Ectodermal cell (in vitro differentiated cells): ENCODE results near the gene AJM1.

ENCODE experiments used
- H3K27ac ChIP-seq: 2 replicates; pipeline ENCODE4 v1.7.0; 2013; ENCODE audit warnings: mild to moderate bottlenecking, low read depth, low read length; ENCODE audit not compliant: insufficient read depth, poor library complexity, severe bottlenecking
- H3K27me3 ChIP-seq: 2 replicates; pipeline ENCODE4 v1.7.0; 2013; ENCODE audit warnings: mild to moderate bottlenecking, low read length; ENCODE audit not compliant: insufficient read depth, control insufficient read depth, poor library complexity, severe bottlenecking
- H3K36me3 ChIP-seq: one replicate; pipeline ENCODE4 v1.7.0; 2013; ENCODE audit warnings: low read length; ENCODE audit not compliant: control insufficient read depth, insufficient read depth
- H3K4me1 ChIP-seq: one replicate; pipeline ENCODE4 v1.7.0; 2013; ENCODE audit warnings: low read length; ENCODE audit not compliant: control insufficient read depth, insufficient read depth
- H3K4me3 ChIP-seq: 2 replicates; pipeline ENCODE4 v1.7.0; 2013; ENCODE audit warnings: low read depth, low read length, control low read depth; ENCODE audit not compliant: insufficient read depth
- H3K9me3 ChIP-seq: 2 replicates; pipeline ENCODE4 v1.7.0; 2013; ENCODE audit warnings: mild to moderate bottlenecking, low read length, moderate library complexity; ENCODE audit not compliant: control insufficient read depth
- WGBS, 2 experiments: methylation state at CpG; one replicate each; pipeline ENCODE4 v1.1.7; 2013; ENCODE audit warnings: missing lambda C conversion rate in 2 of 2; 5-methylcytosine and 5-hydroxymethylcytosine counted together

AJM1 gene

GRCh38 chr9:136808806-136809158 is 33.5 kb upstream of the AJM1 start:
- H3K27me3 ChIP-seq: no peaks in the 10 kb centered on the region
- H3K9me3 ChIP-seq: no peaks in the 10 kb centered on the region
- WGBS, 2 experiments: 6 to 7% methylated on average over 14 of the region's 14 CpGs
- H3K4me3 ChIP-seq: peak overlapping the region; percentile 93
- H3K36me3 ChIP-seq: peaks cover 13% of the 10 kb centered on the region
- H3K27ac ChIP-seq: no peak overlapping the region
- peaks cover 15% of the 10 kb centered on the region for H3K4me1 ChIP-seq

DNA sequence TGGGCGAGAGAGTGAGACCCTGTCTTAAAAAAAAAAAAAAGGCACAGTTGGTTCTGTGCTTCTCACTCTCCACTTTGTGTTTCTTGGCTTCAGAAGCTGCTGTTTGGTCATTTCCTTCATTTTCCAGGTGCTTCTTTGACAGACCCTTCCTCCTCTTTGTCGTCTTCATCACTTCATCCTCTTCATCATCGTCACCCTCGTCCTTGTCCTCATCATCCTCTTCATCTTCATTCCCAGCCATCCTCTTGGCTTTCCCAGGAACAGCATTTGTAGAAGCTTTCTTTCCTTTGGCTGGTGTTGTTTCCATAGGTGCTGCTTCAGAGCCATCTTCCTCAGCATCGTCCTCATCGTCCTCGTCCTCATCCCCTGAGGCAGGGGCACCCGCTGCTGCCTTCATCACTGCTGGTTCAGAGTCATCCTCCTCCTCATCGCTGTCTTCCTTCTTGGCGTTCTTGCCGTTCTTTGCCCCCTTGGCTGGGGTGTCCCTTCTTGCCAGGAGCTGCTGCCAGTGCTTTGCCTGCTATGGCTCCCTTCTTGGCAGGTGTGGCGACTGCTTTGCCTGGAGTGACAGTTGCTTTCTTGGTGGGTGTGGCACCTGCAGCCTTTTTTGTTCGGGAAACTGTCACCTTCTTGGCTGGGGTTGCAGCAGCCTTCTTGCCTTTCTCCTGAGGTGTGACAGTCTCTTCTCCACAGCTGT is 27.4 kb upstream of the AJM1 start:
- WGBS, 2 experiments: 95% methylated on average over 13 of the region's 13 CpGs
- peaks cover 13% of the 10 kb centered on the region for H3K36me3 ChIP-seq

GRCh38 chr9:136815422-136815782 is 26.9 kb upstream of the AJM1 start:
- 0% methylated on average over 1 of the region's 1 CpG for WGBS, 2 experiments
- H3K4me3 ChIP-seq: no peak overlapping the region
- H3K36me3 ChIP-seq: peaks cover 13% of the 10 kb centered on the region
- peaks cover 1% of the 10 kb centered on the region for H3K27me3 ChIP-seq
- H3K9me3 ChIP-seq: no peaks in the 10 kb centered on the region
- H3K4me1 ChIP-seq: peaks cover under 1% of the 10 kb centered on the region
- no peak overlapping the region for H3K27ac ChIP-seq

More for the DNA sequence above, 27.4 kb upstream of the AJM1 start:
- no peaks in the 10 kb centered on the region for H3K27me3 ChIP-seq
- H3K4me3 ChIP-seq: no peak overlapping the region
- H3K4me1 ChIP-seq: peaks cover 5% of the 10 kb centered on the region
- no peak overlapping the region for H3K27ac ChIP-seq
- H3K9me3 ChIP-seq: no peaks in the 10 kb centered on the region

DNA sequence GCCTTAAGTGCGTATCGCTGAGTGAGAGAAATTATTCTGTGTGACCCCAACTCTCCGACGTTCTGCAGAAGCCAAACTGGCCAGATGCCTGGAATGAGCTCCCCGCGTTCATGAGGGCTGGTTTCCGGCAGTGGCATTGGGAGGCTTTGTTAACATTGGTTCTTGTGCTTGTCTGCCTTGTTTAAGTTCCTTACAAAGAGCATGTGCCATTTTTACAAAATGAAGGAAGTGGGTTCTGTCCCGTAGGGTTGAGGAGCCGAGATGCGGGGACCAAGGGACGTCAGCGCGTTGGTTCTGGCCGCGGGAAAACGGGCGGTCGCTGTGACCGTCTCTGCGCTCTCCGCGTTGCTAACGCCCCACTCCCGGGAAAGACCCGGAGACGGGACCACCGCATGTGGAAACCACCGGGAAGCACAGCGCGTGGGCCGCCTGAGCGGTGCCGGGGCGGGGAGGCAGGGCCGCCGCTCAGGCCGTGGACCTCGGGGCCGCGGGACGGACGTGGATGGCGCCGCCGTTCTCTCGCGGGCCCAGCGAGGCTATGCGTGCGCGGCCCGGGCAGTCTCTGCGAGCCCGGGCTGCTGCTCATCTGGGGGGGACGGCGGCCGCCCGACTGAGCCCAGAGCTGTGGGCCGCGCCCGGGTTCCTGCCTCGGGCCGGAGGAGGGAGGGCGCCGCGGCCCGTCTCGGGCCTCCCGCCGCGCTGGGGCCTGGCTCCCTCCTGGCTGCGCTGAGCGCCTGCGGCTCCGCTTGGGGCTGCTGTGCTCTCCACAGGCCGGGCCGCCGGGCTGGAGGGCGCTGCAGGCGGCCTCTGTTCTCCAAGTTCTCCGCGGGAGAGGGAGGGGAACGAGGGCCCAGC is 21.1 kb upstream of the AJM1 start:
- H3K27me3 ChIP-seq: peaks cover 11% of the 10 kb centered on the region
- 9 to 10% methylated on average over 83 of the region's 83 CpGs for WGBS, 2 experiments
- no peak overlapping the region for H3K27ac ChIP-seq
- no peaks in the 10 kb centered on the region for H3K9me3 ChIP-seq
- peaks cover 8% of the 10 kb centered on the region for H3K4me1 ChIP-seq
- peak overlapping the region; percentile 35 for H3K4me3 ChIP-seq
- peaks cover 10% of the 10 kb centered on the region for H3K36me3 ChIP-seq

- WGBS, 2 experiments: 61 to 63% methylated on average over 42 of the region's 42 CpGs
- H3K4me3 ChIP-seq: peak overlapping the region; percentile 35
Observed at GRCh38 chr9:136821826-136822544, 20.3 kb upstream of the AJM1 start.

DNA sequence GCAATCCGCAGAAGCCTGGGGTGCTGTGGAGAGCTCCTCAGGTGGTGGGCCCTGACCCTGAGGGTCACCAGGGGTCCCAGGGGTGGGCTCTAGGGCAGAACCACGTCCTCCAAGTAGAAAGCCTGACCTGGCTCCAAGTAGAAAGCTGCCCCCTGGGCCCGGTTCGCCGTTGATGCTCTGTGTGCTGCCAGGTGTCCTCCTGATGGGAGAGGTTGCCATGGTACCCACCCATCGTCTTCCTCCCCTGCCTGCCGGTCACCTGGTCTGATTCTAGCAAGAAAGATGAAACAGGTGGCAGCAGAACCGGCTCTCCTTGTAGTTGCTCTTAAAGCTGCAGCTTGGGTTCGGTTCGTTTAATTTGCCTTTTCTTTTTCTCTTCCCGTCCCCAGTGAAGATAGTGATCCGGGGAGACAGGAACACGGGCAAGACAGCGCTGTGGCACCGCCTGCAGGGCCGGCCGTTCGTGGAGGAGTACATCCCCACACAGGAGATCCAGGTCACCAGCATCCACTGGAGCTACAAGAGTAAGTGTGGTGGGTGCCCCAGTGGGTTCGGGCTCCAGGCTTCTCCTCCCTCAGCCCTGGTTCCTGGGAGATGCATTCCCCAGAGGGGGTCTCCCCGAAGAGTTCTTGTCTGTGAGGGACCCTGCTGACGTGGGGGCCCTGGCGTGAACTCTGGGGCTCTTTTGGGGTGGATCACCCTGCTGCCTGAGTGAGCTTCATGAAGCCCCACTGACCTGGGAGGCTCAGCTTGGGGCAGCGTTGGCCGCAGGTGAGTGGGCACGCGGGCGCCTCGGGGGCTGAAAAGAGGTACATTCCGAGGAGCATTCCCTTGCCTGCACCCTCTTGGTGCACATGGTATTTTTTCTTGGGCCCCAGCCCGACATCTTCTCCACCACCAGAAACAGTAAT is 18.9 kb upstream of the AJM1 start:
- H3K9me3 ChIP-seq: no peaks in the 10 kb centered on the region
- H3K27ac ChIP-seq: no peak overlapping the region
- 90 to 91% methylated on average over 30 of the region's 30 CpGs for WGBS, 2 experiments
- H3K27me3 ChIP-seq: peaks cover 11% of the 10 kb centered on the region
- peaks cover 8% of the 10 kb centered on the region for H3K4me1 ChIP-seq
- no peak overlapping the region for H3K4me3 ChIP-seq
- peaks cover 10% of the 10 kb centered on the region for H3K36me3 ChIP-seq

More at GRCh38 chr9:136821826-136822544, 20.3 kb upstream of the AJM1 start:
- Histone ChIP-seq H3K9me3 (no peaks in the 10 kb centered on the region), H3K4me1 (peaks cover 8% of the 10 kb centered on the region), H3K27ac (no peak overlapping the region), H3K27me3 (peaks cover 11% of the 10 kb centered on the region), H3K36me3 (peaks cover 10% of the 10 kb centered on the region)

GRCh38 chr9:136824496-136825225 is 17.6 kb upstream of the AJM1 start:
- H3K27me3 ChIP-seq: peaks cover 11% of the 10 kb centered on the region
- WGBS, 2 experiments: 95 to 96% methylated on average over 21 of the region's 21 CpGs
- peaks cover 8% of the 10 kb centered on the region for H3K4me1 ChIP-seq
- H3K36me3 ChIP-seq: peaks cover 20% of the 10 kb centered on the region
- no peak overlapping the region for H3K4me3 ChIP-seq
- no peaks in the 10 kb centered on the region for H3K9me3 ChIP-seq
- H3K27ac ChIP-seq: no peak overlapping the region

DNA sequence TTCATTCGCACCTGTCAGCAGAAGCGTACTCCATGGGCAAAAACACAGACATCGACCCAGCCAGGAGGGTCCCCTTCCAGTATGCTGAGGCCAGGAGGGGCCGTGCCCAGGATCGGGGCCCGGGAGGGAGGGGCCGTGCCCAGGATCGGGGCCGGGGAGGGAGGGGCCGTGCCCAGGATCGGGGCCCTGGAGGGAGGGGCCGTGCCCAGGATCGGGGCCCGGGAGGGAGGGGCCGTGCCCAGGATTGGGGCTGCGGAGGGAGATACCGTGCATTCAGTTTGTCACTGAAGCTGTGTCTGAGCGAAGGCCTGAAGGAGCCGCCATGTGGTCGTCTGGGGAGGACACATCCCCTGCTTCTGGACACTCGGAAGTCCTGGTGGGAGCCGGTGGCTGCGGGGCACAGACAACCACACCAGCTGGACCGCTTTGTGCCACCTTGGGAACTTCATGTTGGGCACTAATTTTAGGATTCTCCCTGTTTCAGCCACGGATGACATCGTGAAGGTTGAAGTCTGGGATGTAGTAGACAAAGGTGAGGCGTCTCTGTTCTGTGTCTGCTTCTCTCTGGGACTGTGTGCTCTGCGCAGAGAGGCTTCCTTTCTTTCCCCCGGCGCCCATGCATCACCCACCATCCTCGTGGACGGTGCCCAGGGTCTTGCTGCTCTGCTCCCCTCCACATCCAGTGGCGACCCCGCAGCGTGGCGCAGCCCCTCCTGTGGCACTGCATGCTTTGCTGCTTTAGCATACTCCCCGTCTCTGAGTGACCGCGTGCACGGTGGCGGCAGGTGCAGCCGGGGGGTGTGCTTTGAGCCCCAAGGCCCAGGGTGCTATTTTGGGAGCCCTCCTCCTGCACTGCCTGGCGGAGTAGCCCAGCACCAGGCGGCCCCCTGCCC is 16.7 kb upstream of the AJM1 start:
- Histone ChIP-seq H3K27me3 (peaks cover 8% of the 10 kb centered on the region), H3K36me3 (peaks cover 27% of the 10 kb centered on the region), H3K4me1 (peaks cover 6% of the 10 kb centered on the region), H3K27ac (no peak overlapping the region), H3K4me3 (no peak overlapping the region), H3K9me3 (no peaks in the 10 kb centered on the region)
- 94% methylated on average over 44 of the region's 44 CpGs for WGBS, 2 experiments
